Fibroblast of the aortic adventitia (primary cell): ENCODE measurements around the gene NCR1. TPM values are rescaled to one million over a fixed set of nuclear protein-coding genes. Genes with fewer than 3 reads are reported as not detected.
"Not testable (repeated sequence)": the region's sequence is repeated elsewhere in the genome, so short reads cannot be mapped to it uniquely, and the experiment has no call there.

Experiments used
- DNase-seq: peaks from one replicate; pipeline ENCODE4 v3.0.0-alpha.2; 2010; ENCODE audit warnings: low read depth
- H3K4me3 ChIP-seq: 2 replicates; pipeline ENCODE4 v1.5.1; 2011; ENCODE audit warnings: low read depth, mild to moderate bottlenecking, control low read depth, low read length, moderate library complexity
- CTCF ChIP-seq: IDR thresholded peaks from 2 replicates; pipeline ENCODE4 v1.5.1; 2011; ENCODE audit warnings: mild to moderate bottlenecking, low read length, control low read depth, inconsistent platforms; ENCODE audit not compliant: insufficient read depth
- total RNA-seq: library from RNA; depleted of rRNA; stranded (reverse); fragments of >200 nt; gene quantifications from 2 replicates; pipeline ENCODE4 v1.2.3, GENCODE V29; 2012; ENCODE audit warnings: low replicate concordance

NCR1 gene
- total RNA-seq: not detected in 2 replicates

GRCh38 chr19:54905803-54906511 is at the start of gene NCR1:
Gene NCR1 (plus strand): TSS chr19:54906148. CDS start chr19:54906188, 40 bp downstream.
- no peak for DNase-seq
- H3K4me3 ChIP-seq: no peak within 1 kb of the TSS
- TF ChIP-seq CTCF: no peak

GRCh38 chr19:54858476-54858875 is 47.5 kb upstream of the NCR1 start:
- not testable (repeated sequence) for H3K4me3 ChIP-seq, DNase-seq

- not testable (repeated sequence) for DNase-seq
Observed at GRCh38 chr19:54859421-54859820, 46.5 kb upstream of the NCR1 start.

GRCh38 chr19:54863459-54863858 is 42.5 kb upstream of the NCR1 start:
- not testable (repeated sequence) for H3K4me3 ChIP-seq

More at GRCh38 chr19:54859421-54859820, 46.5 kb upstream of the NCR1 start:
- H3K4me3 ChIP-seq: not testable (repeated sequence)

GRCh38 chr19:54871696-54872095 is 34.3 kb upstream of the NCR1 start:
- TF ChIP-seq CTCF: no peak
- no peak for DNase-seq
- H3K4me3 ChIP-seq: no peak overlapping the region

More at GRCh38 chr19:54863459-54863858, 42.5 kb upstream of the NCR1 start:
- DNase-seq: not testable (repeated sequence)

- no peak for TF ChIP-seq CTCF
- H3K4me3 ChIP-seq: no peak within 1 kb of the TSS
- no peak for DNase-seq
Observed at GRCh38 chr19:54873990-54874389, 32.0 kb upstream of the NCR1 start, which contains the start of gene FCAR. Gene FCAR (plus strand): TSS chr19:54874235. CDS start chr19:54874290, 55 bp downstream.

GRCh38 chr19:54875506-54875905 is 30.4 kb upstream of the NCR1 start:
- TF ChIP-seq CTCF: no peak
- no peak overlapping the region for H3K4me3 ChIP-seq
- no peak for DNase-seq

- DNase-seq: no peak
- no peak overlapping the region for H3K4me3 ChIP-seq
- no peak for TF ChIP-seq CTCF
Observed at GRCh38 chr19:54877471-54877870, 28.5 kb upstream of the NCR1 start.
